Measurements from ENCODE around the gene PRR23A.

- TF ChIP-seq CTCF (conservative IDR thresholded peaks at IDR 0.05 in 1 of 2, IDR thresholded peaks at IDR 0.05 in 1 of 2; ENCODE audit: low read depth in 1 of 2, low read length in 2 of 2), result no peak
- TF ChIP-seq EZH2 (IDR thresholded peaks at IDR 0.05; ENCODE audit: low read length, missing control alignments), result no peak
Observed at GRCh38 chr3:139005356-139005993, 593 bp downstream of the PRR23A start.
